Measurements from ENCODE around the gene PROS1.

GRCh38 chr3:93991631-93992030 lies 17.9 kb upstream of the PROS1 start:
- TF ChIP-seq ZC3H8 (IDR thresholded peaks at IDR 0.05) (no peak), TAF1 (IDR thresholded peaks at IDR 0.05; ENCODE audit: control insufficient read depth, extremely low read depth, insufficient read depth, low read length, severe bottlenecking) (no peak), HNRNPLL (IDR thresholded peaks at IDR 0.05; ENCODE audit: low read depth, low read length, poor library complexity, severe bottlenecking) (no peak), MTA3 (IDR thresholded peaks at IDR 0.05; ENCODE audit: borderline replicate concordance) (no peak), SAFB2 (IDR thresholded peaks at IDR 0.05; ENCODE audit: borderline replicate concordance, low read depth, low read length, severe bottlenecking) (no peak), RAD21 (CRISPR knock-in tag; conservative IDR thresholded peaks at IDR 0.05 in 1 of 2, IDR thresholded peaks at IDR 0.05 in 1 of 2) (no peak), EZH2 (IDR thresholded peaks at IDR 0.05; ENCODE audit: borderline replicate concordance, low read depth, low read length) (no peak), MTF1 (CRISPR knock-in tag; IDR thresholded peaks at IDR 0.05; ENCODE audit: borderline replicate concordance) (no peak), MTA1 (IDR thresholded peaks at IDR 0.05; ENCODE audit: borderline replicate concordance) (no peak), E2F3 (CRISPR knock-in tag; IDR thresholded peaks at IDR 0.05) (no peak)
- TF ChIP-seq, protein P1, sequence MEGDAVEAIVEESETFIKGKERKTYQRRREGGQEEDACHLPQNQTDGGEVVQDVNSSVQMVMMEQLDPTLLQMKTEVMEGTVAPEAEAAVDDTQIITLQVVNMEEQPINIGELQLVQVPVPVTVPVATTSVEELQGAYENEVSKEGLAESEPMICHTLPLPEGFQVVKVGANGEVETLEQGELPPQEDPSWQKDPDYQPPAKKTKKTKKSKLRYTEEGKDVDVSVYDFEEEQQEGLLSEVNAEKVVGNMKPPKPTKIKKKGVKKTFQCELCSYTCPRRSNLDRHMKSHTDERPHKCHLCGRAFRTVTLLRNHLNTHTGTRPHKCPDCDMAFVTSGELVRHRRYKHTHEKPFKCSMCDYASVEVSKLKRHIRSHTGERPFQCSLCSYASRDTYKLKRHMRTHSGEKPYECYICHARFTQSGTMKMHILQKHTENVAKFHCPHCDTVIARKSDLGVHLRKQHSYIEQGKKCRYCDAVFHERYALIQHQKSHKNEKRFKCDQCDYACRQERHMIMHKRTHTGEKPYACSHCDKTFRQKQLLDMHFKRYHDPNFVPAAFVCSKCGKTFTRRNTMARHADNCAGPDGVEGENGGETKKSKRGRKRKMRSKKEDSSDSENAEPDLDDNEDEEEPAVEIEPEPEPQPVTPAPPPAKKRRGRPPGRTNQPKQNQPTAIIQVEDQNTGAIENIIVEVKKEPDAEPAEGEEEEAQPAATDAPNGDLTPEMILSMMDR (IDR thresholded peaks at IDR 0.05 in 2 of 3, conservative IDR thresholded peaks at IDR 0.05 in 1 of 3; ENCODE audit: insufficient read depth in 2 of 3, low read depth in 1 of 3, low read length in 3 of 3) = no peak
- TF ChIP-seq, protein P2, sequence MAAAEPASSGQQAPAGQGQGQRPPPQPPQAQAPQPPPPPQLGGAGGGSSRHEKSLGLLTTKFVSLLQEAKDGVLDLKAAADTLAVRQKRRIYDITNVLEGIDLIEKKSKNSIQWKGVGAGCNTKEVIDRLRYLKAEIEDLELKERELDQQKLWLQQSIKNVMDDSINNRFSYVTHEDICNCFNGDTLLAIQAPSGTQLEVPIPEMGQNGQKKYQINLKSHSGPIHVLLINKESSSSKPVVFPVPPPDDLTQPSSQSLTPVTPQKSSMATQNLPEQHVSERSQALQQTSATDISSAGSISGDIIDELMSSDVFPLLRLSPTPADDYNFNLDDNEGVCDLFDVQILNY (CRISPR knock-in tag; IDR thresholded peaks at IDR 0.05) = no peak

All from K562 (cell line).